A549 (cell line): ENCODE results near the gene ARL15.

ENCODE experiments used
- CHD2 ChIP-seq: fragments of 150-350 bp; IDR thresholded peaks from 2 replicates; pipeline ENCODE4 v1.6.1; 2014; ENCODE audit warnings: low read length; ENCODE audit not compliant: partially characterized antibody
- EP300 ChIP-seq, 2 experiments: fragments of >200 bp; sonication (Bioruptor Twin); formaldehyde crosslinking; IDR thresholded peaks; 2 replicates in 1 of 2; 3 replicates in 1 of 2; pipeline ENCODE4 v1.6.1; 2016 to 2017

DNA sequence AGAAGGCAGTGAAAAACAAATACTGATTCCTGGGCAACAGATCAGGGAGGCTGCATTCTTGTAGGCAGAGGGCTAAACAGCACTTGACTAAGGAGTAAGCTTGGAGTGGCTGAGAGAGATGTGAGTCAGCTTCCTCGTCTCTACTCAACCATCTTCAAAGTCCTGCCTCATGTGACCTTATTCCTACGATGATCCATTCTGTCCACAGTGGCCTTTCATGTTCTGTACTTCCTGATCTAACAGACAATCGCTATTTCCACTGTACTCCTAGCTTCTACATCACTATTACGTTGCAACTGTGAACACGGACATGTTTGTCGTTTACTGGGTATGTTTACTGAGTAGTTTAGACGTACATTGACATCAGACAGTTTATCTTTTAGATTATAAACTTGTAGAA, 365.4 kb downstream of the ARL15 start:
- TF ChIP-seq EP300 (IDR thresholded peaks at IDR 0.05) (no peak), CHD2 (no peak)
